GM12801 (cell line): ENCODE results near the gene SPRED3.

ENCODE experiments used
- CTCF ChIP-seq: IDR thresholded peaks from one replicate; pipeline ENCODE4 v1.5.1; 2011; ENCODE audit warnings: control low read depth; ENCODE audit not compliant: insufficient read length; ENCODE audit errors: extremely low read depth

The SPRED3 gene

GRCh38 chr19:38430931-38431330, 42.4 kb downstream of the SPRED3 start:
- TF ChIP-seq CTCF = no peak

GRCh38 chr19:38433268-38433733, 44.8 kb downstream of the SPRED3 start, which contains the start of gene RYR1:
Gene RYR1, plus strand, starts transcription at chr19:38433691. Its CDS starts 139 bp downstream, at chr19:38433830.
- no peak for TF ChIP-seq CTCF

GRCh38 chr19:38434549-38435051, 46.1 kb downstream of the SPRED3 start:
- no peak for TF ChIP-seq CTCF

- no peak for TF ChIP-seq CTCF
These were observed 48.8 kb downstream of the SPRED3 start for GRCh38 chr19:38437295-38437694.

- no peak for TF ChIP-seq CTCF
These were observed 49.4 kb downstream of the SPRED3 start for GRCh38 chr19:38437917-38438316.

GRCh38 chr19:38440592-38440991, 52.1 kb downstream of the SPRED3 start:
- TF ChIP-seq CTCF = no peak

- TF ChIP-seq CTCF = no peak
These were observed 53.3 kb downstream of the SPRED3 start for GRCh38 chr19:38441657-38442348.
